ENCODE data around the gene DUSP3. TPM values are rescaled to one million over a fixed set of nuclear protein-coding genes. Genes with fewer than 3 reads are reported as not detected.

The DUSP3 gene
- total RNA-seq, 1 donor: 37.5 TPM

- H3K4me3 ChIP-seq (ENCODE audit: low read depth, low read length): no peak overlapping the region
- no peak for TF ChIP-seq CTCF (IDR thresholded peaks at IDR 0.05; ENCODE audit: insufficient read depth, low read length)
- DNase-seq (ENCODE audit: low read depth): no peak
These were observed 11.6 kb downstream of the DUSP3 start for GRCh38 chr17:43767053-43767712.

- DNase-seq (ENCODE audit: low read depth): peak; percentile 57
- no peak overlapping the region for H3K4me3 ChIP-seq (ENCODE audit: low read depth, low read length)
- peak; percentile 78 for TF ChIP-seq CTCF (IDR thresholded peaks at IDR 0.05; ENCODE audit: insufficient read depth, low read length)
These were observed 12.2 kb downstream of the DUSP3 start for GRCh38 chr17:43766413-43767052.

GRCh38 chr17:43760254-43760852, 18.4 kb downstream of the DUSP3 start:
- peak; percentile 98 for TF ChIP-seq CTCF (IDR thresholded peaks at IDR 0.05; ENCODE audit: insufficient read depth, low read length)
- H3K4me3 ChIP-seq (ENCODE audit: low read depth, low read length): no peak overlapping the region
- peak; percentile 95 for DNase-seq (ENCODE audit: low read depth)

- no peak overlapping the region for H3K4me3 ChIP-seq (ENCODE audit: low read depth, low read length)
- DNase-seq (ENCODE audit: low read depth): no peak
- TF ChIP-seq CTCF (IDR thresholded peaks at IDR 0.05; ENCODE audit: insufficient read depth, low read length): no peak
These were observed 18.9 kb downstream of the DUSP3 start for GRCh38 chr17:43759836-43760235.

GRCh38 chr17:43758497-43759174, 20.1 kb downstream of the DUSP3 start, which contains the start of gene SOST:
Gene SOST, minus strand, starts transcription at chr17:43758791. Its CDS starts 50 bp downstream, at chr17:43758741.
- no peak for DNase-seq (ENCODE audit: low read depth)
- H3K4me3 ChIP-seq (ENCODE audit: low read depth, low read length): no peak within 1 kb of the TSS
- no peak for TF ChIP-seq CTCF (IDR thresholded peaks at IDR 0.05; ENCODE audit: insufficient read depth, low read length)

GRCh38 chr17:43758086-43758485, 20.7 kb downstream of the DUSP3 start:
- no peak for TF ChIP-seq CTCF (IDR thresholded peaks at IDR 0.05; ENCODE audit: insufficient read depth, low read length)
- H3K4me3 ChIP-seq (ENCODE audit: low read depth, low read length): no peak overlapping the region
- DNase-seq (ENCODE audit: low read depth): no peak
